Hepatocyte (in vitro differentiated cells): ENCODE data around the gene CAST. TPM values are rescaled to one million over a fixed set of nuclear protein-coding genes. Genes with fewer than 3 reads are reported as not detected.
"Not testable (repeated sequence)": the region's sequence is repeated elsewhere in the genome, so short reads cannot be mapped to it uniquely, and the experiment has no call there.

ENCODE experiments used
- DNase-seq: peaks from one replicate; pipeline ENCODE4 v3.0.0-alpha.2; 2016; ENCODE audit warnings: low spot score
- H2AFZ ChIP-seq: fragments of 200-600 bp; sonication (generic); 2 replicates; pipeline ENCODE4 v1.6.0; 2016; ENCODE audit warnings: antibody characterized with exemption, mild to moderate bottlenecking
- H3K27ac ChIP-seq: fragments of 200-600 bp; sonication (generic); 2 replicates; pipeline ENCODE4 v1.5.1; 2016; ENCODE audit warnings: mild to moderate bottlenecking
- H3K27me3 ChIP-seq: fragments of 200-600 bp; sonication (generic); 2 replicates; pipeline ENCODE4 v1.6.1; 2016
- H3K36me3 ChIP-seq: fragments of 200-600 bp; sonication (generic); replicated peaks from 2 replicates; pipeline ENCODE4 v1.5.1; 2016; ENCODE audit warnings: low read depth; ENCODE audit not compliant: insufficient read depth
- H3K4me1 ChIP-seq: fragments of 200-600 bp; sonication (generic); 2 replicates; pipeline ENCODE4 v1.5.1; 2016; ENCODE audit warnings: mild to moderate bottlenecking, moderate library complexity; ENCODE audit not compliant: insufficient read depth
- H3K4me2 ChIP-seq: fragments of 200-600 bp; sonication (generic); 2 replicates; pipeline ENCODE4 v1.6.0; 2016
- H3K4me3 ChIP-seq: fragments of 200-600 bp; sonication (generic); 2 replicates; pipeline ENCODE4 v1.5.1; 2016; ENCODE audit warnings: mild to moderate bottlenecking
- H3K79me2 ChIP-seq: fragments of 200-600 bp; sonication (generic); 2 replicates; pipeline ENCODE4 v1.6.0; 2017; ENCODE audit warnings: mild to moderate bottlenecking
- H3K9me2 ChIP-seq: fragments of 200-600 bp; sonication (generic); replicated peaks from 2 replicates; pipeline ENCODE4 v1.6.0; 2017; ENCODE audit warnings: mild to moderate bottlenecking; ENCODE audit not compliant: insufficient read depth
- H3K9me3 ChIP-seq: fragments of 200-600 bp; sonication (generic); 2 replicates; pipeline ENCODE4 v1.5.1; 2016; ENCODE audit warnings: low read depth, mild to moderate bottlenecking
- H4K20me1 ChIP-seq: fragments of 200-600 bp; sonication (generic); 2 replicates; pipeline ENCODE4 v1.6.0; 2016; ENCODE audit warnings: mild to moderate bottlenecking; ENCODE audit not compliant: insufficient read depth, poor library complexity, severe bottlenecking
- CTCF ChIP-seq: fragments of 200-600 bp; sonication (generic); IDR thresholded peaks from 2 replicates; pipeline ENCODE4 v1.5.1; 2016; ENCODE audit warnings: antibody characterized with exemption, mild to moderate bottlenecking; ENCODE audit not compliant: poor library complexity
- EZH2 ChIP-seq: fragments of 200-600 bp; sonication (generic); IDR thresholded peaks from 2 replicates; pipeline ENCODE4 v1.6.1; 2016; ENCODE audit warnings: antibody characterized with exemption, mild to moderate bottlenecking, borderline replicate concordance
- EZH2phosphoT487 ChIP-seq: fragments of 200-600 bp; sonication (generic); IDR thresholded peaks from one replicate; pipeline ENCODE4 v1.6.1; 2018; ENCODE audit warnings: antibody characterized with exemption, mild to moderate bottlenecking, low read depth, moderate library complexity; ENCODE audit not compliant: unreplicated experiment, severe bottlenecking
- WGBS: methylation state at CpG from one replicate; pipeline ENCODE4 v1.1.6; 2016; ENCODE audit warnings: low lambda C conversion rate; ENCODE audit errors: missing lambda C conversion rate; 5-methylcytosine and 5-hydroxymethylcytosine counted together
- polyA plus RNA-seq: library from polyadenylated mRNA; unstranded; fragments of >200 nt; fragmentation: Nextera tagmentation; extraction: Ambion mirVana; gene quantifications from 2 replicates; pipeline ENCODE4 v1.2.1, GENCODE V29; 2016
- total RNA-seq: library from RNA; depleted of rRNA; stranded (reverse); fragments of >200 nt; gene quantifications from 2 replicates; pipeline ENCODE4 v1.2.3, GENCODE V29; 2014

The CAST gene
- total and polyA plus RNA-seq, 2 experiments from 2014 or later: 140 to 177 TPM

- no peak for DNase-seq
- 89% methylated on average over 2 of the region's 2 CpGs for WGBS
- H3K4me1 ChIP-seq: peaks cover 2% of the 10 kb centered on the region
- H3K4me2 ChIP-seq: no peak overlapping the region
- TF ChIP-seq EZH2phosphoT487 (no peak), EZH2 (no peak), CTCF (no peak)
- no peak overlapping the region for H3K4me3 ChIP-seq
- H3K27ac ChIP-seq: no peak overlapping the region
- H4K20me1 ChIP-seq: no peaks in the 10 kb centered on the region
- no peaks in the 10 kb centered on the region for H3K9me2 ChIP-seq
- no peak overlapping the region for H2AFZ ChIP-seq
- H3K27me3 ChIP-seq: no peaks in the 10 kb centered on the region
- H3K9me3 ChIP-seq: no peaks in the 10 kb centered on the region
- H3K79me2 ChIP-seq: peaks cover 5% of the 10 kb centered on the region
- H3K36me3 ChIP-seq: no peaks in the 10 kb centered on the region
These were observed 134.3 kb downstream of the CAST start for GRCh38 chr5:96796434-96796833.

GRCh38 chr5:96801718-96802117 is 139.5 kb downstream of the CAST start:
- WGBS: 83% methylated on average over 11 of the region's 11 CpGs
- not testable (repeated sequence) for DNase-seq, H3K36me3 ChIP-seq, H2AFZ ChIP-seq, H4K20me1 ChIP-seq, H3K27me3 ChIP-seq, H3K9me2 ChIP-seq, H3K27ac ChIP-seq, H3K4me2 ChIP-seq, H3K4me3 ChIP-seq, H3K9me3 ChIP-seq
- Histone ChIP-seq H3K79me2 (peaks cover 46% of the 10 kb centered on the region), H3K4me1 (peaks cover 10% of the 10 kb centered on the region)

GRCh38 chr5:96807075-96807654 is 145.0 kb downstream of the CAST start:
- no peaks in the 10 kb centered on the region for H4K20me1 ChIP-seq
- peaks cover 16% of the 10 kb centered on the region for H3K4me1 ChIP-seq
- H3K36me3 ChIP-seq: no peaks in the 10 kb centered on the region
- peaks cover 44% of the 10 kb centered on the region for H3K79me2 ChIP-seq
- no peaks in the 10 kb centered on the region for H3K9me3 ChIP-seq
- no peak for TF ChIP-seq EZH2
- no peak for TF ChIP-seq CTCF
- TF ChIP-seq EZH2phosphoT487: no peak
- peak overlapping the region; percentile 60 for H3K4me3 ChIP-seq
- DNase-seq: peak; percentile 89
- no peaks in the 10 kb centered on the region for H3K27me3 ChIP-seq
- H2AFZ ChIP-seq: peak overlapping the region; percentile 89
- no peaks in the 10 kb centered on the region for H3K9me2 ChIP-seq
- peak overlapping the region; percentile 80 for H3K4me2 ChIP-seq
- H3K27ac ChIP-seq: peak overlapping the region; percentile 99
- 5% methylated on average over 18 of the region's 37 CpGs for WGBS

- no peaks in the 10 kb centered on the region for H3K36me3 ChIP-seq
- H3K4me1 ChIP-seq: peaks cover 16% of the 10 kb centered on the region
- H3K27ac ChIP-seq: peak overlapping the region; percentile 99
- WGBS: 30% methylated on average over 2 of the region's 2 CpGs
- TF ChIP-seq CTCF: no peak
- no peak for TF ChIP-seq EZH2phosphoT487
- TF ChIP-seq EZH2: no peak
- peak overlapping the region; percentile 52 for H2AFZ ChIP-seq
- H3K4me3 ChIP-seq: no peak overlapping the region
- no peaks in the 10 kb centered on the region for H4K20me1 ChIP-seq
- H3K79me2 ChIP-seq: peaks cover 32% of the 10 kb centered on the region
- no peak for DNase-seq
- peak overlapping the region; percentile 80 for H3K4me2 ChIP-seq
- no peaks in the 10 kb centered on the region for H3K9me3 ChIP-seq
- no peaks in the 10 kb centered on the region for H3K9me2 ChIP-seq
- no peaks in the 10 kb centered on the region for H3K27me3 ChIP-seq
These were observed 146.3 kb downstream of the CAST start for GRCh38 chr5:96808541-96808828.
